Ureter (tissue), 1 donor: Measurements from ENCODE around the gene MYH14. TPM values are rescaled to one million over a fixed set of nuclear protein-coding genes. Genes with fewer than 3 reads are reported as not detected.

Source experiments
- total RNA-seq: library from RNA; stranded (reverse); gene quantifications from one replicate; pipeline ENCODE4 v1.2.4, GENCODE V29; 2023
- donor health status: DM: yes; HTN: yes; CAD: no.

Gene MYH14
- total RNA-seq, 1 donor from 2014 or later, result 134 TPM

Other genes with a start within 250 kb of the MYH14 start
- 0.70 TPM for gene SIGLEC11, start 242.4 kb upstream of the MYH14 start, total RNA-seq
- 56.6 TPM for gene VRK3, start 178.2 kb upstream of the MYH14 start, total RNA-seq
- 12.0 TPM for gene ZNF473, start 177.6 kb upstream of the MYH14 start, total RNA-seq
- gene IZUMO2, start 40.3 kb upstream of the MYH14 start, total RNA-seq, result not detected
- gene KCNC3, start 125.8 kb downstream of the MYH14 start, total RNA-seq, result 22.4 TPM
- gene NAPSA, start 162.0 kb downstream of the MYH14 start, total RNA-seq, result 1.1 TPM
- 64.5 TPM for gene NR1H2, start 172.8 kb downstream of the MYH14 start, total RNA-seq
- gene POLD1, start 180.7 kb downstream of the MYH14 start, total RNA-seq, result 17.0 TPM
- gene SPIB, start 215.3 kb downstream of the MYH14 start, total RNA-seq, result 0.96 TPM
- 0.52 TPM for gene MYBPC2, start 229.3 kb downstream of the MYH14 start, total RNA-seq